A549 (cell line): Measurements from ENCODE around the gene RAX2. TPM values are rescaled to one million over a fixed set of nuclear protein-coding genes. Genes with fewer than 3 reads are reported as not detected.

ENCODE experiments used
- ATAC-seq, 2 experiments: fragments of 200-7000 bp in 1 of 2; fragments of >200 bp in 1 of 2; cut with Nextera tagmentation in 1 of 2; cut with Tn5 transposase in 1 of 2; 3 replicates each; pipeline versions ENCODE4 v1.8.0 to v1.9.1; 2018 to 2020; ENCODE audit warnings: mild to moderate bottlenecking in 1 of 2, moderate library complexity in 1 of 2
- CTCF ChIA-PET: fragments of 300-600 bp; sonication (Branson Sonifier 250); formaldehyde crosslinking; extraction: SDS; loops from one replicate; lab custom pipeline; 2021; ENCODE audit warnings: antibody characterized with exemption, inconsistent platforms; lab: Yijun Ruan, JAX
- POLR2A ChIA-PET: fragments of 350-600 bp; formaldehyde crosslinking; extraction: SDS; loops from one replicate; lab custom pipeline; 2021; ENCODE audit warnings: antibody characterized with exemption, inconsistent platforms; lab: Yijun Ruan, JAX
- DNase-seq, 2 experiments: peaks; one replicate each; pipeline versions ENCODE4 v3.0.0 to v3.0.0-alpha.2; 2011 to 2016; ENCODE audit warnings: low read depth in 1 of 2, low spot score in 1 of 2
- FAIRE-seq: peaks from 2 replicates; lab custom pipeline; 2011; peaks lifted over from hg19 to GRCh38; lab: Jason Lieb, UNC
- H3K27ac ChIP-seq, 2 experiments: fragments of >200 bp; sonication (Bioruptor Twin); formaldehyde crosslinking; 3 replicates each; pipeline ENCODE4 v1.5.1; 2016 to 2017
- H3K4me1 ChIP-seq: fragments of >200 bp; sonication (Bioruptor Twin); formaldehyde crosslinking; 3 replicates; pipeline ENCODE4 v1.6.1; 2016
- H3K4me2 ChIP-seq: fragments of >200 bp; sonication (Bioruptor Twin); formaldehyde crosslinking; 3 replicates; pipeline ENCODE4 v1.6.1; 2016
- H3K4me3 ChIP-seq: fragments of >200 bp; sonication (Bioruptor Twin); formaldehyde crosslinking; 3 replicates; pipeline ENCODE4 v1.5.1; 2016
- H3K9me3 ChIP-seq: fragments of >200 bp; sonication (Bioruptor Twin); formaldehyde crosslinking; 3 replicates; pipeline ENCODE4 v1.6.1; 2016
- BCL3 ChIP-seq: fragments of >200 bp; sonication (Bioruptor Twin); formaldehyde crosslinking; IDR thresholded peaks from 3 replicates; pipeline ENCODE4 v1.6.1; 2016
- BHLHE40 ChIP-seq: IDR thresholded peaks from 2 replicates; pipeline ENCODE4 v1.6.1; 2012; ENCODE audit warnings: low read depth, low read length, inconsistent platforms
- CBX2 ChIP-seq: fragments of 200-600 bp; sonication (generic); IDR thresholded peaks from 2 replicates; pipeline ENCODE4 v1.6.1; 2016; ENCODE audit warnings: low read depth, mild to moderate bottlenecking, borderline replicate concordance
- CEBPB ChIP-seq, 2 experiments: fragments of >200 bp in 1 of 2; sonication (Bioruptor Twin) in 1 of 2; formaldehyde crosslinking in 1 of 2; IDR thresholded peaks; 2 replicates each; pipeline ENCODE4 v1.6.1; 2012 to 2016
- CHD4 ChIP-seq: fragments of 200-600 bp; sonication (generic); IDR thresholded peaks from 2 replicates; pipeline ENCODE4 v1.6.1; 2016; ENCODE audit warnings: antibody characterized with exemption, mild to moderate bottlenecking, borderline replicate concordance
- CTCF ChIP-seq: fragments of >200 bp; sonication (Bioruptor Twin); formaldehyde crosslinking; IDR thresholded peaks from 3 replicates; pipeline ENCODE4 v1.5.1; 2016
- HDAC2 ChIP-seq: fragments of 200-600 bp; sonication (generic); IDR thresholded peaks from 2 replicates; pipeline ENCODE4 v1.6.1; 2016
- HES2 ChIP-seq: fragments of >200 bp; sonication (Bioruptor Twin); formaldehyde crosslinking; IDR thresholded peaks from 2 replicates; pipeline ENCODE4 v1.6.1; 2016
- HEYL ChIP-seq: fragments of 250-450 bp; sonication (Bioruptor Pico); IDR thresholded peaks from 2 replicates; pipeline ENCODE4 v1.8.0; 2021; ENCODE audit warnings: mild to moderate bottlenecking, moderate library complexity
- HMGXB4 ChIP-seq: fragments of 250-450 bp; sonication (Bioruptor Pico); IDR thresholded peaks from 2 replicates; pipeline ENCODE4 v1.5.0; 2021; ENCODE audit warnings: mild to moderate bottlenecking, moderate library complexity, borderline replicate concordance
- HOXA7 ChIP-seq: fragments of 250-450 bp; sonication (Bioruptor Pico); IDR thresholded peaks from 2 replicates; pipeline ENCODE4 v1.5.0; 2020; ENCODE audit warnings: mild to moderate bottlenecking, moderate library complexity
- JUN ChIP-seq, 2 experiments: fragments of >200 bp; sonication (Bioruptor Twin); formaldehyde crosslinking; IDR thresholded peaks; 2 replicates in 1 of 2; 3 replicates in 1 of 2; pipeline ENCODE4 v1.6.1; 2016 to 2017
- KDM5A ChIP-seq: fragments of 200-600 bp; sonication (generic); IDR thresholded peaks from 2 replicates; pipeline ENCODE4 v1.6.1; 2016; ENCODE audit warnings: antibody characterized with exemption, mild to moderate bottlenecking
- MAFK ChIP-seq: fragments of 450-650 bp; IDR thresholded peaks from 2 replicates; pipeline ENCODE4 v1.6.1; 2014; ENCODE audit not compliant: partially characterized antibody
- MAX ChIP-seq: IDR thresholded peaks from 2 replicates; pipeline ENCODE4 v1.6.1; 2012
- NPAS2 ChIP-seq: fragments of 250-450 bp; sonication (Bioruptor Pico); IDR thresholded peaks from 2 replicates; pipeline ENCODE4 v1.8.0; 2022; ENCODE audit warnings: mild to moderate bottlenecking, moderate library complexity, borderline replicate concordance
- PHF8 ChIP-seq: fragments of 200-600 bp; sonication (generic); IDR thresholded peaks from 2 replicates; pipeline ENCODE4 v1.6.1; 2016; ENCODE audit warnings: low read depth, mild to moderate bottlenecking, antibody characterized with exemption, moderate library complexity, borderline replicate concordance
- POLR2A ChIP-seq: IDR thresholded peaks from 2 replicates; pipeline ENCODE4 v1.6.1; 2012; ENCODE audit warnings: mild to moderate bottlenecking, low read length
- REST ChIP-seq: fragments of 200-600 bp; sonication (generic); IDR thresholded peaks from 2 replicates; pipeline ENCODE4 v1.6.1; 2016; ENCODE audit warnings: antibody characterized with exemption, mild to moderate bottlenecking, moderate library complexity
- RNF2 ChIP-seq: fragments of 200-600 bp; sonication (generic); IDR thresholded peaks from 2 replicates; pipeline ENCODE4 v1.6.1; 2016; ENCODE audit warnings: low read depth, mild to moderate bottlenecking, antibody characterized with exemption, moderate library complexity, borderline replicate concordance
- ZFP36 ChIP-seq: fragments of 450-650 bp; IDR thresholded peaks from 2 replicates; pipeline ENCODE4 v1.6.1; 2014; ENCODE audit warnings: borderline replicate concordance; ENCODE audit not compliant: partially characterized antibody
- WGBS: methylation state at CpG from one replicate; pipeline ENCODE4 v1.1.6; 2017; ENCODE audit errors: missing lambda C conversion rate; 5-methylcytosine and 5-hydroxymethylcytosine counted together
- polyA plus RNA-seq, 4 experiments: library from polyadenylated mRNA; depleted of rRNA in 3 of 4; stranded (reverse); fragments of >200 nt; fragmentation: RNase III in 1 of 4; extraction: RNeasy Plus Mini Kit Qiagen cat#74134 plus additional on column Dnase treatment in 1 of 4; gene quantifications; 2 replicates in 3 of 4; 3 replicates in 1 of 4; pipeline ENCODE4 v1.2.3, GENCODE V29; 2011 to 2017

Gene RAX2
- polyA plus RNA-seq, 2 of the 4 experiments (the other 2 are of a cell fraction) = not detected

GRCh38 chr19:3765121-3765520, 6.9 kb downstream of the RAX2 start (continued):
- TF ChIP-seq HDAC2 (no peak), BHLHE40 (no peak), HMGXB4 (no peak), CEBPB (IDR thresholded peaks at IDR 0.05) (no peak), CHD4 (no peak), HES2 (no peak), ZFP36 (no peak), HEYL (CRISPR knock-in tag) (no peak), HOXA7 (no peak), KDM5A (no peak), MAFK (no peak), JUN (IDR thresholded peaks at IDR 0.05) (no peak), CBX2 (no peak)

GRCh38 chr19:3762501-3763459, 9.2 kb downstream of the RAX2 start, which contains the start of gene MRPL54:
TSS of gene MRPL54 (plus strand) at chr19:3762682. CDS start at chr19:3762701, 19 bp downstream.
- H3K9me3 ChIP-seq = no peaks in the 10 kb centered on the region
- peak; percentile 94 to 99 for DNase-seq
- H3K27ac ChIP-seq = peak within 1 kb of the TSS; percentile 95 to 97
- POLR2A ChIA-PET = interaction anchor here (0.5 to 1.4 kb wide), 9 partner anchors 9 to 225 kb away, joined by 3 to 9 read pairs (median 4); no protein-coding TSS in a partner anchor
- CTCF ChIA-PET = interaction anchor here (0.6 to 1.9 kb wide), 13 partner anchors 8 to 65 kb away, joined by 3 to 7 read pairs (median 3); no protein-coding TSS in a partner anchor
- no peak for TF ChIP-seq CTCF
- TF ChIP-seq MAX = peak; percentile 63
- peak; percentile 52 for TF ChIP-seq POLR2A
- TF ChIP-seq JUN (IDR thresholded peaks at IDR 0.05) = peak; percentile 24 to 81; a peak in 4 of 5 replicates
- peak; percentile 61; the same call in 2 of the 3 replicates for TF ChIP-seq BCL3
- no peak for TF ChIP-seq RNF2
- TF ChIP-seq REST = no peak
- no peak for TF ChIP-seq NPAS2 (CRISPR knock-in tag)
- peak in 1 of 2 experiments; percentile 54; a peak in 2 of 4 replicates for TF ChIP-seq CEBPB (IDR thresholded peaks at IDR 0.05)
- peak; percentile 36; the same call in 1 of the 2 replicates for TF ChIP-seq BHLHE40
- peak; percentile 85; the same call in 1 of the 2 replicates for TF ChIP-seq PHF8
- peaks cover 9% of the 10 kb centered on the region; the same call in 2 of the 3 replicates for H3K4me1 ChIP-seq
- H3K4me2 ChIP-seq = peak within 1 kb of the TSS; percentile 73
- ATAC-seq = peak; percentile 93 to 94
- H3K4me3 ChIP-seq = peak within 1 kb of the TSS; percentile 88
- WGBS = 3% methylated on average over 26 of the region's 47 CpGs
- peak; percentile 18 for FAIRE-seq
